B cell (primary cell): ENCODE results near the gene GALNT18. TPM values are rescaled to one million over a fixed set of nuclear protein-coding genes. Genes with fewer than 3 reads are reported as not detected.

ENCODE experiments used
- ATAC-seq: fragments of 200-7000 bp; cut with Tn5 transposase; one replicate; pipeline ENCODE4 v1.10.0; 2021; ENCODE audit warnings: low read depth, mild to moderate bottlenecking, moderate number of reproducible peaks, moderate library complexity
- CTCF ChIA-PET: fragments of 350-600 bp; sonication (Branson Sonifier 250); formaldehyde crosslinking; loops from one replicate; lab custom pipeline; 2021; ENCODE audit warnings: antibody characterized with exemption, inconsistent platforms; lab: Charles Lee
- POLR2A ChIA-PET: fragments of 350-600 bp; sonication (Branson Sonifier 250); formaldehyde crosslinking; loops from one replicate; lab custom pipeline; 2021; ENCODE audit warnings: antibody characterized with exemption; lab: Charles Lee
- DNase-seq: peaks from one replicate; pipeline ENCODE4 v3.0.0; 2013
- H2AFZ ChIP-seq: 2 replicates; pipeline ENCODE4 v1.6.1; 2012; ENCODE audit warnings: mild to moderate bottlenecking, low read depth, low read length; ENCODE audit not compliant: insufficient read depth, poor library complexity, severe bottlenecking
- H3K27ac ChIP-seq, 2 donors: 1 replicate in 1 of 2; 2 replicates in 1 of 2; pipeline ENCODE4 v1.5.1; 2012 to 2013; ENCODE audit warnings: low read length in 2 of 2, mild to moderate bottlenecking in 2 of 2, moderate library complexity in 1 of 2
- H3K27me3 ChIP-seq, 4 experiments: fragments of 200-600 bp in 1 of 4; sonication (generic) in 1 of 4; replicated peaks in 1 of 4; 1 replicate in 2 of 4; 2 replicates in 2 of 4; pipeline versions ENCODE4 v1.6.1 to v1.7.0; 2013 to 2016; ENCODE audit warnings: low read length in 3 of 4, mild to moderate bottlenecking in 2 of 4, mixed read lengths in 1 of 4, moderate library complexity in 1 of 4; ENCODE audit not compliant: insufficient read depth in 4 of 4, control insufficient read depth in 3 of 4; ENCODE audit errors: control extremely low read depth in 1 of 4
- H3K36me3 ChIP-seq, 2 experiments: replicated peaks in 1 of 2; 1 replicate in 1 of 2; 2 replicates in 1 of 2; pipeline versions ENCODE4 v1.6.1 to v1.7.1; 2013; ENCODE audit warnings: low read length in 1 of 2; ENCODE audit not compliant: insufficient read depth in 2 of 2, control insufficient read depth in 1 of 2; ENCODE audit errors: control extremely low read depth in 1 of 2, extremely low read depth in 1 of 2
- H3K4me1 ChIP-seq, 2 donors: fragments of 200-600 bp in 1 of 2; sonication (generic) in 1 of 2; 1 replicate in 1 of 2; 2 replicates in 1 of 2; pipeline versions ENCODE4 v1.5.1 to v1.6.1; 2013 to 2017; ENCODE audit warnings: low read length in 2 of 2; ENCODE audit not compliant: control insufficient read depth in 2 of 2, insufficient read depth in 2 of 2
- H3K4me2 ChIP-seq: replicated peaks from 2 replicates; pipeline ENCODE3; 2012; ENCODE audit warnings: mild to moderate bottlenecking, low read depth, low read length; ENCODE audit not compliant: poor library complexity, severe bottlenecking
- H3K4me3 ChIP-seq, 5 experiments: fragments of 200-600 bp in 1 of 5; sonication (generic) in 1 of 5; 1 replicate in 3 of 5; 2 replicates in 2 of 5; pipeline versions ENCODE4 v1.5.1 to v1.7.0; 2011 to 2016; ENCODE audit warnings: low read length in 4 of 5, mild to moderate bottlenecking in 4 of 5, low read depth in 2 of 5, control low read depth in 1 of 5, moderate library complexity in 1 of 5; ENCODE audit not compliant: insufficient read depth in 1 of 5; ENCODE audit errors: control extremely low read depth in 1 of 5, extremely low read depth in 1 of 5
- H3K79me2 ChIP-seq: fragments of 200-600 bp; sonication (generic); one replicate; pipeline ENCODE4 v1.6.0; 2016; ENCODE audit warnings: low read length; ENCODE audit not compliant: control insufficient read depth, insufficient read depth
- H3K9ac ChIP-seq: fragments of 200-600 bp; sonication (generic); 2 replicates; pipeline ENCODE4 v1.6.1; 2017; ENCODE audit warnings: mild to moderate bottlenecking, low read length, moderate library complexity
- H3K9me3 ChIP-seq, 3 donors: one replicate each; pipeline versions ENCODE4 v1.6.1 to v1.7.1; 2013; ENCODE audit warnings: low read length in 2 of 3; ENCODE audit not compliant: control insufficient read depth in 2 of 3, insufficient read depth in 1 of 3; ENCODE audit errors: control extremely low read depth in 1 of 3
- H4K20me1 ChIP-seq: 2 replicates; pipeline ENCODE4 v1.6.0; 2012; ENCODE audit warnings: mild to moderate bottlenecking, low read length; ENCODE audit not compliant: insufficient read depth, control insufficient read depth, poor library complexity, severe bottlenecking
- H3K27ac Mint-ChIP-seq: one replicate; pipeline ENCODE4 v1.8.0; 2021; ENCODE audit warnings: mixed read lengths
- H3K27me3 Mint-ChIP-seq: one replicate; pipeline ENCODE4 v1.8.0; 2021; ENCODE audit warnings: mixed read lengths
- H3K4me1 Mint-ChIP-seq: one replicate; pipeline ENCODE4 v1.8.0; 2021; ENCODE audit warnings: mixed read lengths
- H3K4me3 Mint-ChIP-seq: one replicate; pipeline ENCODE4 v1.8.0; 2021; ENCODE audit warnings: mixed read lengths
- H3K9me3 Mint-ChIP-seq: one replicate; pipeline ENCODE4 v1.8.0; 2022; ENCODE audit warnings: mixed read lengths; ENCODE audit not compliant: insufficient read depth
- EZH2 ChIP-seq: IDR thresholded peaks from 2 replicates; pipeline ENCODE4 v1.6.1; 2012; ENCODE audit warnings: borderline replicate concordance, low read depth, mild to moderate bottlenecking, moderate library complexity, low read length; ENCODE audit not compliant: insufficient read depth, poor library complexity, severe bottlenecking
- WGBS: methylation state at CpG from one replicate; pipeline ENCODE4 v1.1.5; 2013; ENCODE audit warnings: missing lambda C conversion rate; ENCODE audit not compliant: insufficient coverage; 5-methylcytosine and 5-hydroxymethylcytosine counted together
- intact Hi-C: fragments of 100-400 bp; cut with micrococcal nuclease; formaldehyde crosslinking; loops from one replicate; pipeline ENCODE4 v1.10.0; 2022
- polyA plus RNA-seq: library from polyadenylated mRNA; depleted of rRNA; stranded (reverse); fragments of >200 nt; gene quantifications from 2 replicates; pipeline ENCODE4 v1.2.3, GENCODE V29; 2012
- total RNA-seq, 2 donors: library from RNA; stranded (reverse); fragments of 120-200 nt in 1 of 2; gene quantifications; 1 replicate in 1 of 2; 2 replicates in 1 of 2; pipeline versions ENCODE4 v1.2.3 to v1.2.4, GENCODE V29; 2013 to 2022
- TF ChIP-seq, protein P1 (sequence below): fragments of 200-600 bp; IDR thresholded peaks from one replicate; pipeline ENCODE4 v1.8.0; 2022; ENCODE audit warnings: antibody characterized with exemption, mild to moderate bottlenecking

GALNT18 gene
- total and polyA plus RNA-seq, 2 donors (not counting 1 experiment from before 2014, with no cell fraction given) = not detected

DNA sequence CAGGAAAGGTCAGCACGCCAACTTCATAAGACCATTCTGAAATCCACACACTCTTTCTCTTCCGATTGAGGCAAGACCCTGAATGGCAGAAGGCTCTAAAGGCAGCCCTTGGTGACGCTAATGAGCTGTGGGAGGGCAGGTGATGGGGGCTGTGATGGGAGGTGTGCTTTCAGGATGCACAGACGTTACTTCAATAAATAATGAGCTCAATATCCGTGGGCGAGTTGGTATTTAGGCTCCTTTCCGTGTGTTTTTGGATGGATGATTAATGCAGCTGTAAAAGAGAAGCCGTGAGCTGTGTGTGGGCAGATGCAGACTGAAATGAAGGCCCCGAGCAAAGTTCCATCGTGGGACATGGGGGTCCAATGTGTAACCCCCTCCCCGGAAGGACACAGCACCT, 138.2 kb downstream of the GALNT18 start:
- Histone ChIP-seq H2AFZ (no peak overlapping the region), H3K79me2 (no peaks in the 10 kb centered on the region), H3K4me2 (no peak overlapping the region), H3K27ac (no peak overlapping the region), H3K4me1 (no peaks in the 10 kb centered on the region), H3K9me3 (no peaks in the 10 kb centered on the region), H3K9ac (no peak overlapping the region), H4K20me1 (no peaks in the 10 kb centered on the region), H3K4me3 (no peak overlapping the region), H3K36me3 (no peaks in the 10 kb centered on the region), H3K27me3 (no peaks in the 10 kb centered on the region)
- ChIA-PET POLR2A (no interaction called here), CTCF (no interaction called here)
- TF ChIP-seq EZH2 = no peak
- TF ChIP-seq, protein P1, sequence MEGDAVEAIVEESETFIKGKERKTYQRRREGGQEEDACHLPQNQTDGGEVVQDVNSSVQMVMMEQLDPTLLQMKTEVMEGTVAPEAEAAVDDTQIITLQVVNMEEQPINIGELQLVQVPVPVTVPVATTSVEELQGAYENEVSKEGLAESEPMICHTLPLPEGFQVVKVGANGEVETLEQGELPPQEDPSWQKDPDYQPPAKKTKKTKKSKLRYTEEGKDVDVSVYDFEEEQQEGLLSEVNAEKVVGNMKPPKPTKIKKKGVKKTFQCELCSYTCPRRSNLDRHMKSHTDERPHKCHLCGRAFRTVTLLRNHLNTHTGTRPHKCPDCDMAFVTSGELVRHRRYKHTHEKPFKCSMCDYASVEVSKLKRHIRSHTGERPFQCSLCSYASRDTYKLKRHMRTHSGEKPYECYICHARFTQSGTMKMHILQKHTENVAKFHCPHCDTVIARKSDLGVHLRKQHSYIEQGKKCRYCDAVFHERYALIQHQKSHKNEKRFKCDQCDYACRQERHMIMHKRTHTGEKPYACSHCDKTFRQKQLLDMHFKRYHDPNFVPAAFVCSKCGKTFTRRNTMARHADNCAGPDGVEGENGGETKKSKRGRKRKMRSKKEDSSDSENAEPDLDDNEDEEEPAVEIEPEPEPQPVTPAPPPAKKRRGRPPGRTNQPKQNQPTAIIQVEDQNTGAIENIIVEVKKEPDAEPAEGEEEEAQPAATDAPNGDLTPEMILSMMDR = no peak
- no peaks in the 10 kb centered on the region for H3K9me3 Mint-ChIP-seq
- H3K27ac Mint-ChIP-seq = no peak overlapping the region
- WGBS = 83% methylated on average over 10 of the region's 11 CpGs
- no peak overlapping the region for H3K4me3 Mint-ChIP-seq
- H3K27me3 Mint-ChIP-seq = peaks cover 16% of the 10 kb centered on the region
- DNase-seq (no peak), ATAC-seq (no peak)
- no peaks in the 10 kb centered on the region for H3K4me1 Mint-ChIP-seq
- intact Hi-C loops = no loop called here

DNA sequence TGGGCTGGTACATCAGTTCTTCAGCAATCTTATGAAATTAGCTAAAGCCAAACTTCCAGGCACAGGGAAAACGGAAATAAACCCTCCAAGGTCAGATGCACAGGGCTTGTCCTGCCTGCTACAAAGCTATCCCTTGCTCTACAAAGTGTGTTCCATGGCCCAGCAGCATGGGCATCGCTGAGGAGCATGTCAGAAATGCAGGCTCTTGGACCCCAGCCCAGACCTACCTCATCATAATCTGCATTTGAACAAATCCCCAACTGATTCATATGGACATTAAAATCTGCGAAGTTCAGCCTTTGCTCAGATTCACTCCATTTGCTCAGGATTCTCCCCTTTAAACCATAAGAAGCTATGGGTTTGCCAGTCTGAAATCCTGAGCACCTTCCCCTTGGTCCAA, 139.1 kb downstream of the GALNT18 start:
- TF ChIP-seq, protein P1 = no peak
- no peak for TF ChIP-seq EZH2
- no peaks in the 10 kb centered on the region for H3K4me1 ChIP-seq
- H3K4me3 ChIP-seq = no peak overlapping the region
- no peak overlapping the region for H3K27ac ChIP-seq
- ChIA-PET POLR2A (no interaction called here), CTCF (no interaction called here)
- intact Hi-C loops = no loop called here
- ATAC-seq (no peak), DNase-seq (no peak)
- WGBS = 56% methylated on average over 3 of the region's 3 CpGs
- Mint-ChIP-seq H3K9me3 (no peaks in the 10 kb centered on the region), H3K4me1 (no peaks in the 10 kb centered on the region), H3K27me3 (peaks cover 19% of the 10 kb centered on the region), H3K4me3 (no peak overlapping the region), H3K27ac (no peak overlapping the region)
- H3K9me3 ChIP-seq = no peaks in the 10 kb centered on the region
- H3K9ac ChIP-seq = no peak overlapping the region
- H3K27me3 ChIP-seq = no peaks in the 10 kb centered on the region
- no peak overlapping the region for H3K4me2 ChIP-seq
- H3K79me2 ChIP-seq = no peaks in the 10 kb centered on the region
- no peaks in the 10 kb centered on the region for H4K20me1 ChIP-seq
- H2AFZ ChIP-seq = no peak overlapping the region
- no peaks in the 10 kb centered on the region for H3K36me3 ChIP-seq
